Measurements from ENCODE around the gene TPCN2.

The TPCN2 gene

GRCh38 chr11:69062169-69062855 is 13.6 kb downstream of the TPCN2 start:
- TF ChIP-seq BACH2 (CRISPR knock-in tag; IDR thresholded peaks at IDR 0.05; ENCODE audit: borderline replicate concordance) (no peak), RARB (CRISPR knock-in tag; IDR thresholded peaks at IDR 0.05) (no peak), GLIS3 (CRISPR knock-in tag; IDR thresholded peaks at IDR 0.05) (no peak), ZFP3 (CRISPR knock-in tag; IDR thresholded peaks at IDR 0.05) (no peak)
- ATAC-seq, result no peak

DNA sequence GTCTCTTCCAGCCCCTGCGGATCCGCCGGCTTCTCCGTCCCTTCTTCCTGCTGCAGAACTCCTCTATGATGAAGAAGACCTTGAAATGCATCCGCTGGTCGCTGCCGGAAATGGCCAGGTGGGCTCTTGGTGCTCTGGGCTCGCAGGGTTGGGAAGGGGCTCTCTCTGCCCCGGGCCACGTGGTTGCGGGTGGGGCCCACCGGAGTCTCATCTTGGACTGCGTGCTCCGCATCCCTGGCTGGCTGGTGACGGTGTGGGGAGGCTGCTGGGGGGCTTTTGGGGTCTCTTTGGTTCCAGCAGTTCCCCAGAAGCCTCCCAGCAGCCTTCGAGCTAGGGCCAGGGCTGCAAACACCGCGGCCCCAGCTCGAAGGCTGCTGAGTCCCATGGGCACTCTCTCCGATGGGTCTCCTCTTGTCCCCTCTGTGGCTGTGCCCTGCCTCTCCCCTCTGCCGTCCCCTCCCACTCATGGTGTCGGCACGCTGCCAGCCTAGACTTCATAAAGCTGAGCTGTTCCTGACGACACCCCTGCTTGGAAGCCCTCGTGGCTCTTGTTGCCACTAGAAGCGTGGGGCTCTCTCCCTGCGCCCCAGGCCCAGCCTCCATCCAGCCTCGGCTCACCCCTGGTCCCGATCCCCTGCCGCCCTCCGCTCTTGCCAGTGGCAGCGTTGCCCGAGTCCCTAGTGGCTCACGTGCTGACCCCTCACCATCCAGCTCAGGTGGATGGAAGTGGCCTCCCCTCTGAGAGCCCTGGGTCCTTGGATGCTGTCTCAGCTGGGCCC is 14.3 kb downstream of the TPCN2 start:
- ATAC-seq, result no peak
- no peak for TF ChIP-seq OSR1 (CRISPR knock-in tag; IDR thresholded peaks at IDR 0.05)
- TF ChIP-seq TOX (CRISPR knock-in tag; IDR thresholded peaks at IDR 0.05; ENCODE audit: borderline replicate concordance), result no peak
- no peak for TF ChIP-seq ZFP30 (CRISPR knock-in tag; IDR thresholded peaks at IDR 0.05)
- TF ChIP-seq ZNF565 (CRISPR knock-in tag; conservative IDR thresholded peaks at IDR 0.05; ENCODE audit: low read depth), result no peak
- no peak for TF ChIP-seq ZNF8 (CRISPR knock-in tag; IDR thresholded peaks at IDR 0.05)
- no peak for TF ChIP-seq TCF4 (CRISPR knock-in tag; IDR thresholded peaks at IDR 0.05; ENCODE audit: borderline replicate concordance)
- no peak for TF ChIP-seq GLIS3 (CRISPR knock-in tag; IDR thresholded peaks at IDR 0.05)
- TF ChIP-seq TSHZ2 (CRISPR knock-in tag; IDR thresholded peaks at IDR 0.05), result no peak
- TF ChIP-seq SNAI2 (CRISPR knock-in tag; IDR thresholded peaks at IDR 0.05), result no peak
- no peak for TF ChIP-seq ESRRG (CRISPR knock-in tag; IDR thresholded peaks at IDR 0.05)
- TF ChIP-seq ARNTL (CRISPR knock-in tag; IDR thresholded peaks at IDR 0.05; ENCODE audit: borderline replicate concordance, low read depth), result no peak
- no peak for TF ChIP-seq CSDC2 (CRISPR knock-in tag; IDR thresholded peaks at IDR 0.05)
- TF ChIP-seq, protein P1, sequence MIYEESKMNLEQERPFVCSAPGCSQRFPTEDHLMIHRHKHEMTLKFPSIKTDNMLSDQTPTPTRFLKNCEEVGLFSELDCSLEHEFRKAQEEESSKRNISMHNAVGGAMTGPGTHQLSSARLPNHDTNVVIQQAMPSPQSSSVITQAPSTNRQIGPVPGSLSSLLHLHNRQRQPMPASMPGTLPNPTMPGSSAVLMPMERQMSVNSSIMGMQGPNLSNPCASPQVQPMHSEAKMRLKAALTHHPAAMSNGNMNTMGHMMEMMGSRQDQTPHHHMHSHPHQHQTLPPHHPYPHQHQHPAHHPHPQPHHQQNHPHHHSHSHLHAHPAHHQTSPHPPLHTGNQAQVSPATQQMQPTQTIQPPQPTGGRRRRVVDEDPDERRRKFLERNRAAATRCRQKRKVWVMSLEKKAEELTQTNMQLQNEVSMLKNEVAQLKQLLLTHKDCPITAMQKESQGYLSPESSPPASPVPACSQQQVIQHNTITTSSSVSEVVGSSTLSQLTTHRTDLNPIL (CRISPR knock-in tag; IDR thresholded peaks at IDR 0.05; ENCODE audit: low read depth), result no peak
- no peak for TF ChIP-seq PPARA (CRISPR knock-in tag; IDR thresholded peaks at IDR 0.05; ENCODE audit: borderline replicate concordance)
- TF ChIP-seq RARB (CRISPR knock-in tag; IDR thresholded peaks at IDR 0.05), result no peak
- no peak for TF ChIP-seq ISL1 (CRISPR knock-in tag; IDR thresholded peaks at IDR 0.05)
- no peak for TF ChIP-seq ZC3H10 (CRISPR knock-in tag; IDR thresholded peaks at IDR 0.05)

GRCh38 chr11:69063652-69064260 is 15.0 kb downstream of the TPCN2 start:
- no peak for ATAC-seq
- no peak for TF ChIP-seq TOX (CRISPR knock-in tag; IDR thresholded peaks at IDR 0.05; ENCODE audit: borderline replicate concordance)
- no peak for TF ChIP-seq ESRRG (CRISPR knock-in tag; IDR thresholded peaks at IDR 0.05)
- no peak for TF ChIP-seq ZFP30 (CRISPR knock-in tag; IDR thresholded peaks at IDR 0.05)
- TF ChIP-seq TCF4 (CRISPR knock-in tag; IDR thresholded peaks at IDR 0.05; ENCODE audit: borderline replicate concordance), result no peak
- TF ChIP-seq OSR1 (CRISPR knock-in tag; IDR thresholded peaks at IDR 0.05), result no peak
- TF ChIP-seq ZFP3 (CRISPR knock-in tag; IDR thresholded peaks at IDR 0.05), result no peak
- no peak for TF ChIP-seq TSHZ2 (CRISPR knock-in tag; IDR thresholded peaks at IDR 0.05)
- TF ChIP-seq PPARA (CRISPR knock-in tag; IDR thresholded peaks at IDR 0.05; ENCODE audit: borderline replicate concordance), result no peak
